Activated CD4-positive, alpha-beta T cell treated with anti-CD3 and anti-CD28 coated beads for 1 hour (primary cell): ENCODE measurements around the gene FUT2.
A peak's percentile ranks its signal among the peaks of the same experiment; 100 is the strongest.
"Not testable (repeated sequence)": the region's sequence is repeated elsewhere in the genome, so short reads cannot be mapped to it uniquely, and the experiment has no call there.

ENCODE experiments used
- DNase-seq: peaks from one replicate; pipeline ENCODE4 v3.0.0-alpha.2; 2020

Gene FUT2

GRCh38 chr19:48705431-48705830 is 9.7 kb downstream of the FUT2 start:
- no peak for DNase-seq

- DNase-seq = no peak
These were observed 12.7 kb downstream of the FUT2 start for GRCh38 chr19:48708471-48708870.

GRCh38 chr19:48711106-48711662 is 15.4 kb downstream of the FUT2 start:
- no peak for DNase-seq

GRCh38 chr19:48713041-48713863 is 17.5 kb downstream of the FUT2 start:
- DNase-seq = no peak

GRCh38 chr19:48713864-48714755 is 18.3 kb downstream of the FUT2 start:
- peak; percentile 92 for DNase-seq

GRCh38 chr19:48714759-48715675 is 19.2 kb downstream of the FUT2 start:
- no peak for DNase-seq

GRCh38 chr19:48715681-48716171 is 20.0 kb downstream of the FUT2 start:
- DNase-seq = no peak

GRCh38 chr19:48716562-48717291 is 21.0 kb downstream of the FUT2 start:
- no peak for DNase-seq

GRCh38 chr19:48718106-48718505 is 22.3 kb downstream of the FUT2 start:
- DNase-seq = not testable (repeated sequence)

- no peak for DNase-seq
These were observed 23.0 kb downstream of the FUT2 start for GRCh38 chr19:48718711-48719231.

GRCh38 chr19:48719263-48720171 is 23.7 kb downstream of the FUT2 start, which contains the start of gene MAMSTR:
TSS of gene MAMSTR (minus strand) at chr19:48719725. CDS start at chr19:48719031, 694 bp downstream.
- DNase-seq = no peak

GRCh38 chr19:48720251-48720612 is 24.5 kb downstream of the FUT2 start:
- DNase-seq = no peak

GRCh38 chr19:48720613-48721296 is 25.0 kb downstream of the FUT2 start:
- peak; percentile 82 for DNase-seq

- DNase-seq = no peak
These were observed 26.5 kb downstream of the FUT2 start for GRCh38 chr19:48722196-48722708.

- DNase-seq = no peak
These were observed 29.3 kb downstream of the FUT2 start for GRCh38 chr19:48724796-48725753.

GRCh38 chr19:48726556-48726955 is 30.8 kb downstream of the FUT2 start:
- no peak for DNase-seq

GRCh38 chr19:48728911-48729664 is 33.3 kb downstream of the FUT2 start:
- no peak for DNase-seq
